22Rv1 (cell line): ENCODE results near the gene PPIF.

Source experiments
- ZFX ChIP-seq: fragments of 450-650 bp; IDR thresholded peaks from 2 replicates; pipeline ENCODE4 v1.6.1; 2017; ENCODE audit warnings: antibody characterized with exemption, borderline replicate concordance
- TF ChIP-seq, protein P1 (sequence below): fragments of 450-650 bp; IDR thresholded peaks from 2 replicates; pipeline ENCODE4 v1.5.1; 2017; ENCODE audit warnings: mild to moderate bottlenecking

DNA sequence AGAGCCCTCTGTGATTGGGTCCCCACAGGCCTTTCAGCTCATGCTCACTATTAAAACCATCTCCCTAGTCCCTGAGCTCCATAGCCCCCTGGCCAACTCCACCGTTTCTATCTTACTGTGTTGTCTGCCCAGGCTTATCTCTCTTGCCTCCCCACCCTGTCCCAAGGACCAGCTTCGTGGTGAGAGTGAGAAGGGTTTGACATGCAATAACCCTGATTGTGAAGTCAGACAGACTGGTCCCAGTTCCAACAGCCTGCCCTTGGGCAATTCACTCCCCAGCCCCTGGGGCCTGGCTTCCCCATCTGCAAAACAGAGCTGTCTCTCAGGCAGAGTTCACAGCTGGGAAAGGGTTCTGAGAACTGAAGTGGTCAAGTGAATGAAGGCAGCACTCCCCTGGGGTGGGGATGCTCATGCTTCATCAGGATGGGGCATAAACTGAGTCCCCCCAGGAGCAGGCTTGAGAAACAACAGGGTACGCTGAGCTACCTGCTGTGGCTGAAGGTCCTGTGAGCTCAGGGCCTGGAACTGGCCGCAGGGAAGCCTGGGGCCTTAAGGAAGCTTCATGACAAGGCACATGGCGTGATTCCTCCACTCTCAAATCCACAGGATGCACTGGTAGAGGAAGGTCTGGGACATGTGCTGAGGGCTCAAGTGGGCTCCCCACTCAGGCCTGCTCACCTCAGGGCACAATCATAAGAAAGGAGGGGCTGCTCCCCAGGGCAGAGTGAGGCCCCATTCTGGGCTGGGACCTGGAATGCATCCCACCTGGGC lies 1.8 kb upstream of the PPIF start:
- TF ChIP-seq, protein P1, sequence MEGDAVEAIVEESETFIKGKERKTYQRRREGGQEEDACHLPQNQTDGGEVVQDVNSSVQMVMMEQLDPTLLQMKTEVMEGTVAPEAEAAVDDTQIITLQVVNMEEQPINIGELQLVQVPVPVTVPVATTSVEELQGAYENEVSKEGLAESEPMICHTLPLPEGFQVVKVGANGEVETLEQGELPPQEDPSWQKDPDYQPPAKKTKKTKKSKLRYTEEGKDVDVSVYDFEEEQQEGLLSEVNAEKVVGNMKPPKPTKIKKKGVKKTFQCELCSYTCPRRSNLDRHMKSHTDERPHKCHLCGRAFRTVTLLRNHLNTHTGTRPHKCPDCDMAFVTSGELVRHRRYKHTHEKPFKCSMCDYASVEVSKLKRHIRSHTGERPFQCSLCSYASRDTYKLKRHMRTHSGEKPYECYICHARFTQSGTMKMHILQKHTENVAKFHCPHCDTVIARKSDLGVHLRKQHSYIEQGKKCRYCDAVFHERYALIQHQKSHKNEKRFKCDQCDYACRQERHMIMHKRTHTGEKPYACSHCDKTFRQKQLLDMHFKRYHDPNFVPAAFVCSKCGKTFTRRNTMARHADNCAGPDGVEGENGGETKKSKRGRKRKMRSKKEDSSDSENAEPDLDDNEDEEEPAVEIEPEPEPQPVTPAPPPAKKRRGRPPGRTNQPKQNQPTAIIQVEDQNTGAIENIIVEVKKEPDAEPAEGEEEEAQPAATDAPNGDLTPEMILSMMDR, result no peak
- TF ChIP-seq ZFX, result no peak
